H1 (cell line): Measurements from ENCODE around the gene MSI2. TPM values are rescaled to one million over a fixed set of nuclear protein-coding genes. Genes with fewer than 3 reads are reported as not detected.

ENCODE experiments used
- CTCF ChIA-PET: fragments of 300-600 bp; sonication (Branson Sonifier 250); formaldehyde crosslinking; loops from one replicate; lab custom pipeline; 2021; ENCODE audit not compliant: partially characterized antibody; lab: Charles Lee
- POLR2A ChIA-PET: fragments of 300-600 bp; sonication (Branson Sonifier 250); formaldehyde crosslinking; loops from one replicate; lab custom pipeline; 2021; ENCODE audit warnings: inconsistent platforms; ENCODE audit not compliant: partially characterized antibody; lab: Charles Lee
- DNase-seq, 2 experiments: peaks; one replicate each; pipeline versions ENCODE4 v3.0.0 to v3.0.0-alpha.2; 2010 to 2022; ENCODE audit warnings: low spot score in 2 of 2, low read depth in 1 of 2, mixed read lengths in 1 of 2
- FAIRE-seq: peaks from 2 replicates; lab custom pipeline; 2011; peaks lifted over from hg19 to GRCh38; lab: Jason Lieb, UNC
- H2AFZ ChIP-seq: 2 replicates; pipeline ENCODE4 v1.8.1; 2012; ENCODE audit warnings: low read length, inconsistent platforms
- H2AK5ac ChIP-seq: 2 replicates; pipeline ENCODE4 v1.6.1; 2013; ENCODE audit warnings: low read depth, low read length
- H2BK120ac ChIP-seq: replicated peaks from 2 replicates; pipeline ENCODE3; 2013; ENCODE audit warnings: low read depth, low read length, inconsistent platforms
- H2BK12ac ChIP-seq: 2 replicates; pipeline ENCODE4 v1.6.1; 2013; ENCODE audit warnings: low read depth, low read length
- H2BK15ac ChIP-seq: 2 replicates; pipeline ENCODE4 v1.6.1; 2013; ENCODE audit warnings: low read length
- H2BK20ac ChIP-seq: 2 replicates; pipeline ENCODE4 v1.6.1; 2013; ENCODE audit warnings: low read length
- H2BK5ac ChIP-seq: 2 replicates; pipeline ENCODE4 v1.6.1; 2013; ENCODE audit warnings: low read depth, low read length
- H3K14ac ChIP-seq: 2 replicates; pipeline ENCODE4 v1.6.1; 2013; ENCODE audit warnings: inconsistent platforms; ENCODE audit not compliant: insufficient read length
- H3K18ac ChIP-seq: 2 replicates; pipeline ENCODE4 v1.6.1; 2013; ENCODE audit warnings: low read length; ENCODE audit errors: extremely low read depth
- H3K23ac ChIP-seq: 2 replicates; pipeline ENCODE4 v1.6.1; 2013; ENCODE audit warnings: inconsistent platforms; ENCODE audit not compliant: insufficient read length
- H3K23me2 ChIP-seq: 2 replicates; pipeline ENCODE4 v1.6.1; 2013; ENCODE audit warnings: low read depth, low read length
- H3K27ac ChIP-seq: 2 replicates; pipeline ENCODE4 v1.6.1; 2011; ENCODE audit warnings: low read depth, low read length, inconsistent platforms
- H3K27me3 ChIP-seq, 4 experiments: replicated peaks in 1 of 4; 1 replicate in 1 of 4; 2 replicates in 3 of 4; pipeline versions ENCODE4 v1.6.1 to v1.8.1; 2011 to 2013; ENCODE audit warnings: low read length in 3 of 4, mild to moderate bottlenecking in 3 of 4, inconsistent platforms in 2 of 4, mixed read lengths in 2 of 4, moderate library complexity in 1 of 4; ENCODE audit not compliant: control insufficient read depth in 3 of 4, insufficient read depth in 3 of 4; ENCODE audit errors: extremely low read depth in 1 of 4
- H3K36me3 ChIP-seq, 4 experiments: 2 replicates each; pipeline versions ENCODE4 v1.6.1 to v1.8.1; 2011 to 2013; ENCODE audit warnings: mild to moderate bottlenecking in 4 of 4, low read length in 3 of 4, moderate library complexity in 2 of 4, control low read depth in 1 of 4, inconsistent platforms in 1 of 4; ENCODE audit not compliant: insufficient read depth in 4 of 4, control insufficient read depth in 2 of 4
- H3K4ac ChIP-seq: replicated peaks from 2 replicates; pipeline ENCODE3; 2013; ENCODE audit warnings: low read length, low read depth, mixed read lengths, inconsistent platforms; ENCODE audit not compliant: insufficient read length
- H3K4me1 ChIP-seq, 4 experiments: replicated peaks in 1 of 4; 1 replicate in 1 of 4; 2 replicates in 3 of 4; pipeline versions ENCODE4 v1.6.1 to v1.8.1; 2011 to 2013; ENCODE audit warnings: low read length in 3 of 4, inconsistent platforms in 2 of 4, mixed read lengths in 1 of 4; ENCODE audit not compliant: insufficient read depth in 4 of 4, control insufficient read depth in 3 of 4
- H3K4me2 ChIP-seq, 2 experiments: 2 replicates each; pipeline versions ENCODE4 v1.6.1 to v1.8.1; 2011 to 2013; ENCODE audit warnings: low read depth in 2 of 2, low read length in 2 of 2, control low read depth in 1 of 2, inconsistent platforms in 1 of 2, mild to moderate bottlenecking in 1 of 2; ENCODE audit not compliant: insufficient read depth in 1 of 2
- H3K4me3 ChIP-seq, 4 experiments: fragments of 200-600, 300-600 bp in 1 of 4; sonication (generic), shearing (Covaris generic), sonication (Bioruptor Twin) in 1 of 4; 2 replicates each; pipeline versions ENCODE4 v1.5.1 to v1.8.1; 2011 to 2016; ENCODE audit warnings: low read length in 4 of 4, low read depth in 3 of 4, control low read depth in 2 of 4, inconsistent platforms in 2 of 4, mild to moderate bottlenecking in 2 of 4, mixed read lengths in 1 of 4, moderate library complexity in 1 of 4; ENCODE audit not compliant: insufficient read depth in 2 of 4; ENCODE audit errors: extremely low read depth in 1 of 4
- H3K56ac ChIP-seq: replicated peaks from 2 replicates; pipeline ENCODE3; 2013; ENCODE audit warnings: low read depth, mild to moderate bottlenecking, mixed read lengths, low read length, inconsistent platforms; ENCODE audit not compliant: insufficient read length
- H3K79me1 ChIP-seq: 2 replicates; pipeline ENCODE4 v1.6.1; 2013; ENCODE audit warnings: low read depth, low read length, control low read depth
- H3K79me2 ChIP-seq, 2 experiments: 2 replicates each; pipeline versions ENCODE4 v1.6.1 to v1.8.1; 2012 to 2013; ENCODE audit warnings: low read length in 2 of 2, mild to moderate bottlenecking in 2 of 2, inconsistent platforms in 1 of 2; ENCODE audit not compliant: insufficient read depth in 2 of 2, control insufficient read depth in 1 of 2
- H3K9ac ChIP-seq, 4 experiments: replicated peaks in 1 of 4; 1 replicate in 1 of 4; 2 replicates in 3 of 4; pipeline versions ENCODE4 v1.6.1 to v1.8.1; 2011 to 2013; ENCODE audit warnings: low read depth in 3 of 4, low read length in 3 of 4, control low read depth in 2 of 4, mild to moderate bottlenecking in 2 of 4, moderate library complexity in 2 of 4, inconsistent platforms in 1 of 4; ENCODE audit errors: extremely low read depth in 1 of 4
- H3K9me3 ChIP-seq, 2 experiments: 2 replicates each; pipeline versions ENCODE4 v1.6.1 to v1.8.1; 2012 to 2013; ENCODE audit warnings: mild to moderate bottlenecking in 2 of 2, moderate library complexity in 2 of 2, control low read depth in 1 of 2, inconsistent platforms in 1 of 2, low read depth in 1 of 2, low read length in 1 of 2, mixed read lengths in 1 of 2; ENCODE audit not compliant: insufficient read depth in 2 of 2
- H4K20me1 ChIP-seq, 2 experiments: replicated peaks in 1 of 2; 2 replicates each; pipeline versions ENCODE3 to v1.8.1; 2011 to 2013; ENCODE audit warnings: inconsistent platforms in 2 of 2, low read length in 2 of 2, mild to moderate bottlenecking in 1 of 2; ENCODE audit not compliant: insufficient read depth in 2 of 2, control insufficient read depth in 1 of 2
- H4K5ac ChIP-seq: 2 replicates; pipeline ENCODE4 v1.6.1; 2013; ENCODE audit warnings: low read length, low read depth, mixed read lengths, inconsistent platforms; ENCODE audit not compliant: insufficient read length
- H4K8ac ChIP-seq: 2 replicates; pipeline ENCODE4 v1.8.0; 2013; ENCODE audit warnings: mild to moderate bottlenecking, moderate library complexity, low read length, inconsistent platforms; ENCODE audit not compliant: insufficient read depth; ENCODE audit errors: extremely low read depth
- H4K91ac ChIP-seq: replicated peaks from 2 replicates; pipeline ENCODE3; 2013; ENCODE audit warnings: low read length, mixed read lengths, inconsistent platforms; ENCODE audit not compliant: insufficient read length
- GTF2F1 ChIP-seq: IDR thresholded peaks from 2 replicates; pipeline ENCODE4 v1.6.1; 2012; ENCODE audit warnings: low read depth, low read length, improper control_type of control experiment, borderline replicate concordance
- POLR2A ChIP-seq, 2 experiments: IDR thresholded peaks; 1 replicate in 1 of 2; 2 replicates in 1 of 2; pipeline ENCODE4 v1.6.1; 2011; ENCODE audit warnings: low read depth in 2 of 2, low read length in 2 of 2, mild to moderate bottlenecking in 2 of 2; ENCODE audit errors: control extremely low read depth in 1 of 2
- RBBP5 ChIP-seq: IDR thresholded peaks from 2 replicates; pipeline ENCODE4 v1.7.1; 2012; ENCODE audit warnings: low read depth, mild to moderate bottlenecking, inconsistent platforms, low read length, moderate library complexity, borderline replicate concordance
- WGBS, 2 experiments: shearing (Covaris generic) in 1 of 2; methylation state at CpG; one replicate each; pipeline versions ENCODE4 v1.1.6 to v1.1.7; 2013 to 2015; ENCODE audit warnings: low lambda C conversion rate in 2 of 2, mixed read lengths in 2 of 2, inconsistent platforms in 1 of 2, low coverage in 1 of 2, missing lambda C conversion rate in 1 of 2; ENCODE audit not compliant: insufficient replicate concordance in 2 of 2, insufficient coverage in 1 of 2, insufficient read length in 1 of 2; ENCODE audit errors: extremely low coverage in 1 of 2, missing lambda C conversion rate in 1 of 2; 5-methylcytosine and 5-hydroxymethylcytosine counted together
- polyA plus RNA-seq, 7 experiments: library from polyadenylated mRNA; depleted of rRNA in 3 of 7; stranded (reverse) in 5 of 7; unstranded in 2 of 7; fragments of >200 nt in 5 of 7; fragments of 200-250 nt in 2 of 7; gene quantifications; 1 replicate in 5 of 7; 2 replicates in 1 of 7; 4 replicates in 1 of 7; pipeline versions ENCODE4 v1.2.1 to v1.2.3, GENCODE V29; 2011 to 2013; ENCODE audit warnings: missing spikeins in 2 of 7, mixed read lengths in 2 of 7
- total RNA-seq: library from RNA; stranded (reverse); fragmentation: NEBNext Ultra II Directional; extraction: Animal tissue kit (Norgen Biotek cat#: 25700); gene quantifications from 2 replicates; pipeline ENCODE4 v1.2.1, GENCODE V29; 2021

Gene MSI2
- total and polyA plus RNA-seq, 2 of the 8 experiments (the other 6 are each of a cell fraction or from before 2014, with no cell fraction given), result 36.7 to 80.6 TPM

DNA sequence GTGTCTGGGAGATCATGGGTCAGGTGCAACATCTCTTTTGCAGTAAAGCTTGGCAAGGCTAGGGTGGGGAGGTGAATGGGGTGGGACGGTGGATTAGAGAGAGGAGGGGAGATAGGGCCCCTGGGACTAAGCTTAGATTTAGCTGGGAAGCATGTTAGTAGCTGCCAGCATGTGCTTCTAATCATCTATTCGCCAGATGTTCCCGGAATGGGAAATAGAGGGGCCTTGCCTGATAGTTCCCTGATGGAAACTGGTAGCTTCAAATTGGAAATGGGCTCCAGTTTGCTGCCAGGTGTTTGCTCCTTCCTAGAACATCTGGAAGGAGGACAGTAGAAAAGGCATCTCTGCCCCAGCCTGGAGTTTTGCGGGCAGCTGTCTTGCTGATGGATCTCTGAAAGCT, 312.7 kb downstream of the MSI2 start:
- Histone ChIP-seq H3K9ac (no peak overlapping the region), H2BK12ac (no peak overlapping the region), H3K4ac (no peak overlapping the region), H3K14ac (no peak overlapping the region), H4K20me1 (peaks cover 0 to 4% of the 10 kb centered on the region in 2 experiments), H3K18ac (no peak overlapping the region), H3K4me3 (no peak overlapping the region), H4K8ac (no peak overlapping the region), H4K91ac (no peak overlapping the region), H3K27me3 (no peaks in the 10 kb centered on the region), H2BK15ac (no peak overlapping the region), H2AK5ac (no peak overlapping the region), H3K36me3 (no peaks in the 10 kb centered on the region), H2BK120ac (no peak overlapping the region), H3K79me1 (no peaks in the 10 kb centered on the region), H3K23me2 (no peaks in the 10 kb centered on the region), H3K4me1 (peaks cover 0 to 8% (median 2%) of the 10 kb centered on the region in 4 experiments; a peak in 5 of 7 replicates), H3K4me2 (no peak overlapping the region), H2BK20ac (no peak overlapping the region), H3K9me3 (no peaks in the 10 kb centered on the region), H2BK5ac (no peak overlapping the region), H3K56ac (no peak overlapping the region), H3K23ac (no peak overlapping the region), H3K79me2 (no peaks in the 10 kb centered on the region), H2AFZ (no peak overlapping the region), H4K5ac (no peak overlapping the region), H3K27ac (no peak overlapping the region)
- CTCF ChIA-PET, result interaction anchor here (0.7 to 5.1 kb wide), 5 partner anchors 9 to 326 kb away, joined by 3 to 26 read pairs (median 4); no protein-coding TSS in a partner anchor
- FAIRE-seq, result no peak
- POLR2A ChIA-PET, result no interaction called here
- 92% methylated on average over 4 of the region's 4 CpGs; no CpG with 5 or more reads in 1 of the 2 experiments for WGBS, 2 experiments
- DNase-seq, result no peak
- TF ChIP-seq RBBP5 (no peak), POLR2A (IDR thresholded peaks at IDR 0.05; ENCODE audit: control extremely low read depth in 1 of 2, low read depth in 2 of 2, low read length in 2 of 2) (no peak), GTF2F1 (no peak)
